ENCODE measurements around the gene JPT2. TPM values are rescaled to one million over a fixed set of nuclear protein-coding genes. Genes with fewer than 3 reads are reported as not detected.

Gene JPT2
- total RNA-seq = 25.6 and 84.6 TPM in 2 replicates

DNA sequence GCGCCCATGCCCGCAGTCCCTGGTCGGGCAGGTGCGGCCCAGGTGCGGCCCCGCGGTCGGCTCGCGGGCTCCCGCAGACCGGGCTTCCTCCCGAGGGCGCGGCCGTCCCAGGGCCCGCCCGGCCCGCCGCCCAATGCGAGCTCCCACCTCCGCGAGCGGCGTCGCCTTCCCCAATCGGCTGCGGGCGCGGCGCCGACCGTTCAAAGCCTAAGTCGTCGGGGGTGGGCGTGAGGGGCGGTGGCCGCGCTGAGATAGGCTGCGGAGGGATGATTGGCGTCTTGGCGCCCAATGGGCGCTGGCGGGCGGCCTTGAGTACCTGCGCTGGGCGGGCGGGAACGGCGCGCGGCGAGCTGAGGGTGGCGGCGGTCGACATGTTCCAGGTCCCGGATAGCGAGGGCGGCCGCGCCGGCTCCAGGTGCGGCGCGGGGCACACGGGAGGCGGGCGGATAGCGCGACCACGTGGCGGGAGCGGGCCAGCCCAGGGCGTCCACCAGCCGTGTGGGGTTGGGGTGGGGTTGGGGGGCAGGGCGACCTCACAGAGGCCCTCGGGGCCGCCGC, at the start of gene JPT2:
Gene JPT2, plus strand, starts transcription at position 338 of the 558 bp plus-strand sequence. Its CDS starts 34 bp downstream, at position 372.

DNA sequence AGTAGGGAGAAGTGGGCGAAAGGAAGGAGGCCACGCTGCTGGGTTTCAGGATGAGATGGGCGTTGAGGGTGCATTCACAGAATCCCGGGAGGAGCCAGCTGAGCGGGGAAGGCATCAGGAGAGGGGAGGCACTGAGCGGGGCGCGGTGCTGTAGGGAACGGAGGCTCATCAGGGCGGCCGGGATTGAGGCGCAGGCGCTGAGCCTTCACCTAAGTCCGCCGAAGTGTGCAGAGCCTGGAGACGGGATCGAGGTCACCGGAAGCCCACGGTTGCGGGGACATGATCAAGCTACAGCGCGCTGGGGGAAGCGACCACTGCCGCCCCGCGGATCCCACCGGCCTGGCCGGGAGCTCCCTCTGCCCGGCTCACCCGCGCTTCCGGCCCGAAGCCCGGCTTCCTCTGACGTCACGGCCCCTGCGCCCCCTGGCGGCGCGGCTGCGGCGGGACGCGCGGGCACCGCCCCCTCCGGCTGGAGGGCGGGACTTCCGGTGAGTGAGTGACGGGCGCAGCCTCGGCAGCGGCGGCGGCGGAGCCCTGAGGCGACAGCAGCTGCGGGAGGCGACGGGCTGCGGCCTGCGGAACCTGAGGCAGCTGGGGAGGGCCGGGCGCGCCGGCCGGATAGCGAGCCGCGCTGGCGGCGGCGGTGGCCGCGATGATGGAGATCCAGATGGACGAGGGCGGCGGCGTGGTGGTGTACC, 27.8 kb downstream of the JPT2 start, which contains the start of gene MAPK8IP3:
Gene MAPK8IP3, plus strand, starts transcription at position 508 of the 698 bp plus-strand sequence. Its CDS starts 145 bp downstream, at position 653.

Small RNAs within 50 kb of the gene (small RNA-seq; reads per million reads assigned to genes)
- gene MIR3177 (ENCODE audit: low replicate concordance) = 0.55 reads per million, percentile 22 among the genes with 10 or more reads in this experiment

Other genes starting within 250 kb of the JPT2 start
- not detected in 2 replicates for gene PERCC1, start 247.2 kb upstream of the JPT2 start, total RNA-seq
- gene CCDC154, start 233.7 kb upstream of the JPT2 start, total RNA-seq = 0.14 and 0.88 TPM in 2 replicates
- gene CLCN7, start 203.3 kb upstream of the JPT2 start, total RNA-seq = 74.9 and 195 TPM in 2 replicates
- 0.29 TPM in 1 of 2 replicates, not detected in the other for gene PTX4, start 189.3 kb upstream of the JPT2 start, total RNA-seq
- gene TELO2, start 184.9 kb upstream of the JPT2 start, total RNA-seq = 17.3 and 30.4 TPM in 2 replicates
- gene TMEM204, start 144.6 kb upstream of the JPT2 start, total RNA-seq = 9.6 and 39.7 TPM in 2 replicates
- gene IFT140, start 66.2 kb upstream of the JPT2 start, total RNA-seq = 22.8 and 25.2 TPM in 2 replicates
- 9.8 and 16.0 TPM in 2 replicates for gene CRAMP1, start 65.9 kb upstream of the JPT2 start, total RNA-seq
- gene MAPK8IP3, start 27.9 kb downstream of the JPT2 start, total RNA-seq = 38.7 and 65.4 TPM in 2 replicates
- 24.5 and 42.1 TPM in 2 replicates for gene NME3, start 93.3 kb downstream of the JPT2 start, total RNA-seq
- gene EME2, start 94.5 kb downstream of the JPT2 start, total RNA-seq = 10.3 and 14.5 TPM in 2 replicates
- 57.6 and 82.5 TPM in 2 replicates for gene MRPS34, start 94.9 kb downstream of the JPT2 start, total RNA-seq
- 32.2 and 38.1 TPM in 2 replicates for gene SPSB3, start 104.3 kb downstream of the JPT2 start, total RNA-seq
- 78.1 and 96.1 TPM in 2 replicates for gene NUBP2, start 104.7 kb downstream of the JPT2 start, total RNA-seq
- under 0.01 TPM in 2 replicates for gene IGFALS, start 115.4 kb downstream of the JPT2 start, total RNA-seq
- 28.1 and 56.2 TPM in 2 replicates for gene HAGH, start 148.5 kb downstream of the JPT2 start, total RNA-seq
- gene FAHD1, start 148.9 kb downstream of the JPT2 start, total RNA-seq = 66.3 and 77.3 TPM in 2 replicates
- not detected in 2 replicates for gene MEIOB, start 193.9 kb downstream of the JPT2 start, total RNA-seq
- not detected in 2 replicates for gene HS3ST6, start 240.1 kb downstream of the JPT2 start, total RNA-seq